B cell (primary cell): ENCODE data around the gene CNTNAP2. TPM values are rescaled to one million over a fixed set of nuclear protein-coding genes. Genes with fewer than 3 reads are reported as not detected.

Experiments
- ATAC-seq: fragments of 200-7000 bp; cut with Tn5 transposase; one replicate; pipeline ENCODE4 v1.10.0; 2021; ENCODE audit warnings: low read depth, mild to moderate bottlenecking, moderate number of reproducible peaks, moderate library complexity
- CTCF ChIA-PET: fragments of 350-600 bp; sonication (Branson Sonifier 250); formaldehyde crosslinking; loops from one replicate; lab custom pipeline; 2021; ENCODE audit warnings: antibody characterized with exemption, inconsistent platforms; lab: Charles Lee
- POLR2A ChIA-PET: fragments of 350-600 bp; sonication (Branson Sonifier 250); formaldehyde crosslinking; loops from one replicate; lab custom pipeline; 2021; ENCODE audit warnings: antibody characterized with exemption; lab: Charles Lee
- DNase-seq: peaks from one replicate; pipeline ENCODE4 v3.0.0; 2013
- H2AFZ ChIP-seq: 2 replicates; pipeline ENCODE4 v1.6.1; 2012; ENCODE audit warnings: mild to moderate bottlenecking, low read depth, low read length; ENCODE audit not compliant: insufficient read depth, poor library complexity, severe bottlenecking
- H3K27ac ChIP-seq, 2 donors: 1 replicate in 1 of 2; 2 replicates in 1 of 2; pipeline ENCODE4 v1.5.1; 2012 to 2013; ENCODE audit warnings: low read length in 2 of 2, mild to moderate bottlenecking in 2 of 2, moderate library complexity in 1 of 2
- H3K27me3 ChIP-seq, 4 experiments: fragments of 200-600 bp in 1 of 4; sonication (generic) in 1 of 4; replicated peaks in 1 of 4; 1 replicate in 2 of 4; 2 replicates in 2 of 4; pipeline versions ENCODE4 v1.6.1 to v1.7.0; 2013 to 2016; ENCODE audit warnings: low read length in 3 of 4, mild to moderate bottlenecking in 2 of 4, mixed read lengths in 1 of 4, moderate library complexity in 1 of 4; ENCODE audit not compliant: insufficient read depth in 4 of 4, control insufficient read depth in 3 of 4; ENCODE audit errors: control extremely low read depth in 1 of 4
- H3K36me3 ChIP-seq, 2 experiments: replicated peaks in 1 of 2; 1 replicate in 1 of 2; 2 replicates in 1 of 2; pipeline versions ENCODE4 v1.6.1 to v1.7.1; 2013; ENCODE audit warnings: low read length in 1 of 2; ENCODE audit not compliant: insufficient read depth in 2 of 2, control insufficient read depth in 1 of 2; ENCODE audit errors: control extremely low read depth in 1 of 2, extremely low read depth in 1 of 2
- H3K4me1 ChIP-seq, 2 donors: fragments of 200-600 bp in 1 of 2; sonication (generic) in 1 of 2; 1 replicate in 1 of 2; 2 replicates in 1 of 2; pipeline versions ENCODE4 v1.5.1 to v1.6.1; 2013 to 2017; ENCODE audit warnings: low read length in 2 of 2; ENCODE audit not compliant: control insufficient read depth in 2 of 2, insufficient read depth in 2 of 2
- H3K4me2 ChIP-seq: replicated peaks from 2 replicates; pipeline ENCODE3; 2012; ENCODE audit warnings: mild to moderate bottlenecking, low read depth, low read length; ENCODE audit not compliant: poor library complexity, severe bottlenecking
- H3K4me3 ChIP-seq, 5 experiments: fragments of 200-600 bp in 1 of 5; sonication (generic) in 1 of 5; 1 replicate in 3 of 5; 2 replicates in 2 of 5; pipeline versions ENCODE4 v1.5.1 to v1.7.0; 2011 to 2016; ENCODE audit warnings: low read length in 4 of 5, mild to moderate bottlenecking in 4 of 5, low read depth in 2 of 5, control low read depth in 1 of 5, moderate library complexity in 1 of 5; ENCODE audit not compliant: insufficient read depth in 1 of 5; ENCODE audit errors: control extremely low read depth in 1 of 5, extremely low read depth in 1 of 5
- H3K79me2 ChIP-seq: fragments of 200-600 bp; sonication (generic); one replicate; pipeline ENCODE4 v1.6.0; 2016; ENCODE audit warnings: low read length; ENCODE audit not compliant: control insufficient read depth, insufficient read depth
- H3K9ac ChIP-seq: fragments of 200-600 bp; sonication (generic); 2 replicates; pipeline ENCODE4 v1.6.1; 2017; ENCODE audit warnings: mild to moderate bottlenecking, low read length, moderate library complexity
- H3K9me3 ChIP-seq, 3 donors: one replicate each; pipeline versions ENCODE4 v1.6.1 to v1.7.1; 2013; ENCODE audit warnings: low read length in 2 of 3; ENCODE audit not compliant: control insufficient read depth in 2 of 3, insufficient read depth in 1 of 3; ENCODE audit errors: control extremely low read depth in 1 of 3
- H4K20me1 ChIP-seq: 2 replicates; pipeline ENCODE4 v1.6.0; 2012; ENCODE audit warnings: mild to moderate bottlenecking, low read length; ENCODE audit not compliant: insufficient read depth, control insufficient read depth, poor library complexity, severe bottlenecking
- H3K27ac Mint-ChIP-seq: one replicate; pipeline ENCODE4 v1.8.0; 2021; ENCODE audit warnings: mixed read lengths
- H3K27me3 Mint-ChIP-seq: one replicate; pipeline ENCODE4 v1.8.0; 2021; ENCODE audit warnings: mixed read lengths
- H3K4me1 Mint-ChIP-seq: one replicate; pipeline ENCODE4 v1.8.0; 2021; ENCODE audit warnings: mixed read lengths
- H3K4me3 Mint-ChIP-seq: one replicate; pipeline ENCODE4 v1.8.0; 2021; ENCODE audit warnings: mixed read lengths
- H3K9me3 Mint-ChIP-seq: one replicate; pipeline ENCODE4 v1.8.0; 2022; ENCODE audit warnings: mixed read lengths; ENCODE audit not compliant: insufficient read depth
- CTCF ChIP-seq: fragments of 200-600 bp; IDR thresholded peaks from one replicate; pipeline ENCODE4 v1.8.0; 2022; ENCODE audit warnings: antibody characterized with exemption, mild to moderate bottlenecking
- EZH2 ChIP-seq: IDR thresholded peaks from 2 replicates; pipeline ENCODE4 v1.6.1; 2012; ENCODE audit warnings: borderline replicate concordance, low read depth, mild to moderate bottlenecking, moderate library complexity, low read length; ENCODE audit not compliant: insufficient read depth, poor library complexity, severe bottlenecking
- WGBS: methylation state at CpG from one replicate; pipeline ENCODE4 v1.1.5; 2013; ENCODE audit warnings: missing lambda C conversion rate; ENCODE audit not compliant: insufficient coverage; 5-methylcytosine and 5-hydroxymethylcytosine counted together
- intact Hi-C: fragments of 100-400 bp; cut with micrococcal nuclease; formaldehyde crosslinking; loops from one replicate; pipeline ENCODE4 v1.10.0; 2022
- polyA plus RNA-seq: library from polyadenylated mRNA; depleted of rRNA; stranded (reverse); fragments of >200 nt; gene quantifications from 2 replicates; pipeline ENCODE4 v1.2.3, GENCODE V29; 2012
- total RNA-seq, 2 donors: library from RNA; stranded (reverse); fragments of 120-200 nt in 1 of 2; gene quantifications; 1 replicate in 1 of 2; 2 replicates in 1 of 2; pipeline versions ENCODE4 v1.2.3 to v1.2.4, GENCODE V29; 2013 to 2022

Gene CNTNAP2
- total and polyA plus RNA-seq, 2 donors (not counting 1 experiment from before 2014, with no cell fraction given) = 7.4 to 16.6 TPM

GRCh38 chr7:148410905-148411304, 2294.3 kb downstream of the CNTNAP2 start:
- H3K36me3 ChIP-seq = peaks cover 0 to 12% of the 10 kb centered on the region in 2 experiments
- H3K4me1 ChIP-seq = no peaks in the 10 kb centered on the region
- no peak overlapping the region for H3K4me3 ChIP-seq
- Mint-ChIP-seq H3K4me3 (no peak overlapping the region), H3K27ac (no peak overlapping the region), H3K9me3 (no peaks in the 10 kb centered on the region), H3K4me1 (peaks cover 8% of the 10 kb centered on the region), H3K27me3 (no peaks in the 10 kb centered on the region)
- TF ChIP-seq CTCF (no peak), EZH2 (no peak)
- H2AFZ ChIP-seq = no peak overlapping the region
- H3K9ac ChIP-seq = no peak overlapping the region
- POLR2A ChIA-PET = no interaction called here
- no peaks in the 10 kb centered on the region for H4K20me1 ChIP-seq
- WGBS = 100% methylated on average over 1 of the region's 7 CpGs
- ATAC-seq (no peak), DNase-seq (no peak)
- intact Hi-C loops = no loop called here
- H3K27ac ChIP-seq = no peak overlapping the region
- no peaks in the 10 kb centered on the region for H3K9me3 ChIP-seq
- H3K27me3 ChIP-seq = no peaks in the 10 kb centered on the region
- H3K79me2 ChIP-seq = no peaks in the 10 kb centered on the region
- H3K4me2 ChIP-seq = no peak overlapping the region
- CTCF ChIA-PET = interaction anchor here (1.5 kb wide), 1 partner anchor 146 kb away, joined by 5 read pairs; no protein-coding TSS in a partner anchor

GRCh38 chr7:148412691-148413090, 2296.1 kb downstream of the CNTNAP2 start:
- TF ChIP-seq EZH2 (no peak), CTCF (no peak)
- ChIA-PET CTCF (no interaction called here), POLR2A (no interaction called here)
- H3K79me2 ChIP-seq = no peaks in the 10 kb centered on the region
- H3K36me3 ChIP-seq = peaks cover 0 to 18% of the 10 kb centered on the region in 2 experiments
- no peak overlapping the region for H3K4me3 Mint-ChIP-seq
- H4K20me1 ChIP-seq = no peaks in the 10 kb centered on the region
- no peaks in the 10 kb centered on the region for H3K9me3 Mint-ChIP-seq
- WGBS = no CpG with 5 or more reads among the region's 2 CpGs
- H3K4me3 ChIP-seq = no peak overlapping the region
- H3K4me1 Mint-ChIP-seq = peaks cover 6% of the 10 kb centered on the region
- intact Hi-C loops = no loop called here
- H3K9me3 ChIP-seq = no peaks in the 10 kb centered on the region
- H2AFZ ChIP-seq = no peak overlapping the region
- no peaks in the 10 kb centered on the region for H3K4me1 ChIP-seq
- H3K9ac ChIP-seq = no peak overlapping the region
- H3K27ac Mint-ChIP-seq = no peak overlapping the region
- H3K27me3 ChIP-seq = no peaks in the 10 kb centered on the region
- H3K27me3 Mint-ChIP-seq = no peaks in the 10 kb centered on the region
- no peak overlapping the region for H3K4me2 ChIP-seq
- no peak overlapping the region for H3K27ac ChIP-seq
- no peak for ATAC-seq
- DNase-seq = no peak
